ENCODE results near the gene CRIP1. TPM values are rescaled to one million over a fixed set of nuclear protein-coding genes. Genes with fewer than 3 reads are reported as not detected.

Gene CRIP1
- total and polyA plus RNA-seq, 2 donors (not counting 3 experiments of a cell fraction or from before 2014, with no cell fraction given) = 3.1 to 8.1 TPM

GRCh38 chr14:105527381-105527825 lies 40.7 kb downstream of the CRIP1 start:
- H3K36me3 ChIP-seq (ENCODE audit: control insufficient read depth in 2 of 2, extremely low read depth in 1 of 2, insufficient read depth in 2 of 2, low read length in 2 of 2) = no peaks in the 10 kb centered on the region
- H3K4me2 ChIP-seq (ENCODE audit: insufficient read depth, low read length) = peak overlapping the region; percentile 61
- ChIA-PET CTCF (interaction anchor here (0.6 to 2.7 kb wide), 3 partner anchors 38 to 156 kb away, joined by 3 to 35 read pairs (median 13); no protein-coding TSS in a partner anchor), POLR2A (no interaction called here)
- peaks cover 6 to 7% of the 10 kb centered on the region in 2 experiments for H3K27me3 ChIP-seq (ENCODE audit: control insufficient read depth in 2 of 2, insufficient read depth in 2 of 2, low read length in 2 of 2)
- dilution Hi-C loops (cut with MboI; ENCODE audit: extremely low pct_ligation_motif_present, low sequenced_read_pairs) = no loop called here
- intact Hi-C loops (cut with micrococcal nuclease) = no loop called here
- peak overlapping the region; percentile 45 to 63 (median 55) for H3K4me3 ChIP-seq (replicated peaks in 1 of 3; ENCODE audit: insufficient read depth in 1 of 3, low read depth in 1 of 3, low read length in 3 of 3)
- no peaks in the 10 kb centered on the region for H4K20me1 ChIP-seq (replicated peaks; ENCODE audit: control insufficient read depth, extremely low read depth, insufficient read depth, low read length)
- no peak for DNase-seq (ENCODE audit: low read depth, low spot score)
- FAIRE-seq = no peak
- H2AFZ ChIP-seq (ENCODE audit: low read depth, low read length) = peak overlapping the region; percentile 63
- no peaks in the 10 kb centered on the region for H3K9me1 ChIP-seq (replicated peaks; ENCODE audit: control insufficient read depth, extremely low read depth, insufficient read depth, low read length)
- H3K4me1 ChIP-seq (ENCODE audit: control insufficient read depth, extremely low read depth, insufficient read depth, low read length) = peaks cover 17% of the 10 kb centered on the region
- no peak overlapping the region for H3K27ac ChIP-seq (ENCODE audit: insufficient read depth, low read depth, low read length)
- BruUV-seq (replicated peaks) = no TSS peak
- H3K79me2 ChIP-seq (ENCODE audit: control insufficient read depth, insufficient read depth, low read length) = no peaks in the 10 kb centered on the region
- TF ChIP-seq POLR2AphosphoS5 (IDR thresholded peaks at IDR 0.05; ENCODE audit: insufficient read depth, low read depth, low read length) = no peak
- TF ChIP-seq GATA2 (IDR thresholded peaks at IDR 0.05; ENCODE audit: insufficient read depth, insufficient read length, low read depth, low read length) = no peak
- TF ChIP-seq FOS (IDR thresholded peaks at IDR 0.05; ENCODE audit: borderline replicate concordance, insufficient read depth, low read length) = no peak
- TF ChIP-seq EZH2 (IDR thresholded peaks at IDR 0.05; ENCODE audit: borderline replicate concordance, low read depth, low read length, severe bottlenecking) = no peak
- no peak for TF ChIP-seq POLR2A (IDR thresholded peaks at IDR 0.05; ENCODE audit: low read depth, low read length)
- TF ChIP-seq, protein P1, sequence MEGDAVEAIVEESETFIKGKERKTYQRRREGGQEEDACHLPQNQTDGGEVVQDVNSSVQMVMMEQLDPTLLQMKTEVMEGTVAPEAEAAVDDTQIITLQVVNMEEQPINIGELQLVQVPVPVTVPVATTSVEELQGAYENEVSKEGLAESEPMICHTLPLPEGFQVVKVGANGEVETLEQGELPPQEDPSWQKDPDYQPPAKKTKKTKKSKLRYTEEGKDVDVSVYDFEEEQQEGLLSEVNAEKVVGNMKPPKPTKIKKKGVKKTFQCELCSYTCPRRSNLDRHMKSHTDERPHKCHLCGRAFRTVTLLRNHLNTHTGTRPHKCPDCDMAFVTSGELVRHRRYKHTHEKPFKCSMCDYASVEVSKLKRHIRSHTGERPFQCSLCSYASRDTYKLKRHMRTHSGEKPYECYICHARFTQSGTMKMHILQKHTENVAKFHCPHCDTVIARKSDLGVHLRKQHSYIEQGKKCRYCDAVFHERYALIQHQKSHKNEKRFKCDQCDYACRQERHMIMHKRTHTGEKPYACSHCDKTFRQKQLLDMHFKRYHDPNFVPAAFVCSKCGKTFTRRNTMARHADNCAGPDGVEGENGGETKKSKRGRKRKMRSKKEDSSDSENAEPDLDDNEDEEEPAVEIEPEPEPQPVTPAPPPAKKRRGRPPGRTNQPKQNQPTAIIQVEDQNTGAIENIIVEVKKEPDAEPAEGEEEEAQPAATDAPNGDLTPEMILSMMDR (IDR thresholded peaks at IDR 0.05; ENCODE audit: extremely low read depth in 1 of 2, insufficient read depth in 1 of 2, low read depth in 1 of 2, low read length in 2 of 2) = no peak
- no peak for TF ChIP-seq MYC (IDR thresholded peaks at IDR 0.05; ENCODE audit: low read depth, low read length)
- TF ChIP-seq, protein P2, sequence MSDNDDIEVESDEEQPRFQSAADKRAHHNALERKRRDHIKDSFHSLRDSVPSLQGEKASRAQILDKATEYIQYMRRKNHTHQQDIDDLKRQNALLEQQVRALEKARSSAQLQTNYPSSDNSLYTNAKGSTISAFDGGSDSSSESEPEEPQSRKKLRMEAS (IDR thresholded peaks at IDR 0.05; ENCODE audit: insufficient read depth, insufficient read length) = no peak
- no peak for TF ChIP-seq JUN (IDR thresholded peaks at IDR 0.05; ENCODE audit: borderline replicate concordance, insufficient read depth, insufficient read length, low read depth)
- no peaks in the 10 kb centered on the region for H3K9me3 ChIP-seq (replicated peaks; ENCODE audit: control insufficient read depth, insufficient read depth, low read length)
- no peak overlapping the region for H3K9ac ChIP-seq (replicated peaks; ENCODE audit: extremely low read depth, insufficient read depth, low read length)

Measured in endothelial cell of umbilical vein (primary cell).